Nephron (organoid): ENCODE results near the gene VAMP8.
A peak's percentile ranks its signal among the peaks of the same experiment; 100 is the strongest.

Experiments
- H3K27ac Mint-ChIP-seq, 3 experiments: 2 replicates each; pipeline ENCODE4 v1.8.0; 2020; ENCODE audit warnings: mixed read lengths in 3 of 3, mild to moderate bottlenecking in 2 of 3, moderate library complexity in 1 of 3
- H3K27me3 Mint-ChIP-seq: 2 replicates; pipeline ENCODE4 v1.8.0; 2021; ENCODE audit warnings: low read depth, mild to moderate bottlenecking, moderate library complexity, mixed read lengths
- H3K36me3 Mint-ChIP-seq: 2 replicates; pipeline ENCODE4 v1.8.0; 2020; ENCODE audit warnings: low read depth, mixed read lengths
- H3K4me1 Mint-ChIP-seq: 2 replicates; pipeline ENCODE4 v1.8.0; 2020; ENCODE audit warnings: mixed read lengths
- H3K4me3 Mint-ChIP-seq, 3 experiments: 2 replicates each; pipeline ENCODE4 v1.8.0; 2020; ENCODE audit warnings: mild to moderate bottlenecking in 3 of 3, mixed read lengths in 3 of 3, moderate library complexity in 2 of 3
- H3K9me3 Mint-ChIP-seq: 2 replicates; pipeline ENCODE4 v1.8.0; 2020; ENCODE audit warnings: mixed read lengths
- TF ChIP-seq, protein P1 (sequence below), 3 experiments: fragments of 200-600 bp; sonication (generic); IDR thresholded peaks; one replicate each; pipeline ENCODE4 v1.5.0; 2021; ENCODE audit warnings: antibody characterized with exemption in 3 of 3; ENCODE audit not compliant: unreplicated experiment in 3 of 3

Gene VAMP8

DNA sequence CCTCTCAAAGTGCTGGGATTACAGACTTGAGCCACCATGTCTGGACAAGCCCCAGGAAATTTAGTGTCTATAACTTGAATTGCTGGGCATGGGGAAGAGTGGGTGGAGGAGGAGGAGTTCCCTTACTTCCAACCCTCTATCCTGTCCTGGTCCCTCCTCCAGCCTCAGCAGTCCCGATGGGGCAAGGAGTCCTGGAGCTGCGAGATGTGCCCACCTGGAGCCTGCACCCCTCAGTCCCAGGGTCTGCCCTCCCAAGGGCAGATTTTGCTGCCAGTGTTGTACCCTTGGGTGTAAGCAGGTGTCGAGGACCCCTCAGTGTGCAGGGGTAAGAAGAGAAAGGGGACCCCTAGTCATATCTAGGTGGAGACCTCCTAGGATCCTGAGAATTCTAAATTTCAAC, 2.8 kb downstream of the VAMP8 start:
- H3K9me3 Mint-ChIP-seq: no peaks in the 10 kb centered on the region
- H3K27me3 Mint-ChIP-seq: no peaks in the 10 kb centered on the region
- peaks cover 48% of the 10 kb centered on the region for H3K4me1 Mint-ChIP-seq
- H3K4me3 Mint-ChIP-seq: peak overlapping the region in 2 of 3 experiments; percentile 36 to 56
- peaks cover 5% of the 10 kb centered on the region for H3K36me3 Mint-ChIP-seq
- H3K27ac Mint-ChIP-seq: peak overlapping the region; percentile 63 to 99 (median 98)
- TF ChIP-seq, protein P1, sequence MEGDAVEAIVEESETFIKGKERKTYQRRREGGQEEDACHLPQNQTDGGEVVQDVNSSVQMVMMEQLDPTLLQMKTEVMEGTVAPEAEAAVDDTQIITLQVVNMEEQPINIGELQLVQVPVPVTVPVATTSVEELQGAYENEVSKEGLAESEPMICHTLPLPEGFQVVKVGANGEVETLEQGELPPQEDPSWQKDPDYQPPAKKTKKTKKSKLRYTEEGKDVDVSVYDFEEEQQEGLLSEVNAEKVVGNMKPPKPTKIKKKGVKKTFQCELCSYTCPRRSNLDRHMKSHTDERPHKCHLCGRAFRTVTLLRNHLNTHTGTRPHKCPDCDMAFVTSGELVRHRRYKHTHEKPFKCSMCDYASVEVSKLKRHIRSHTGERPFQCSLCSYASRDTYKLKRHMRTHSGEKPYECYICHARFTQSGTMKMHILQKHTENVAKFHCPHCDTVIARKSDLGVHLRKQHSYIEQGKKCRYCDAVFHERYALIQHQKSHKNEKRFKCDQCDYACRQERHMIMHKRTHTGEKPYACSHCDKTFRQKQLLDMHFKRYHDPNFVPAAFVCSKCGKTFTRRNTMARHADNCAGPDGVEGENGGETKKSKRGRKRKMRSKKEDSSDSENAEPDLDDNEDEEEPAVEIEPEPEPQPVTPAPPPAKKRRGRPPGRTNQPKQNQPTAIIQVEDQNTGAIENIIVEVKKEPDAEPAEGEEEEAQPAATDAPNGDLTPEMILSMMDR (IDR thresholded peaks at IDR 0.05; ENCODE audit: unreplicated experiment in 3 of 3): no peak

DNA sequence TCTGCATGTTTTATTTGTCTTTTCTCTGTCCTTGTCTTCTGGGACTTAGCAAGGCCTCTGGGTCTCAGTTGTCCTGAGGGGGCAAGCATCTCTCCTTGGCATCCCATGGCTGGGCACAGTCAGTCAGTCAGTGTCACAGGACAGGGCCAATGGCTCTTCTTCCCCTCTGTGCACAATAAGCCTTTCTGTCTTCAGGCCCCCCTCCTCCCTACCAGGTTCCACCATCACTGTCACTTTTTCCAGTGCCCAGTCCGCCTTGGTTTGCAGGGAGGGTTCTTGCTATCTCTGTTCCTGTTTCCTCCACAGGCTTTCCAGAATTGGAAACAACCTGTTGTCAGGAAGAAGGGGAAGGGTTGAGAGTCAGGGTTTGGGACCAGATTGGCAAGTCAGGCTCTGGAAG, 5.1 kb downstream of the VAMP8 start:
- H3K27ac Mint-ChIP-seq: peak overlapping the region; percentile 35 to 91 (median 76)
- TF ChIP-seq, protein P1 (IDR thresholded peaks at IDR 0.05; ENCODE audit: unreplicated experiment in 3 of 3): no peak
- H3K27me3 Mint-ChIP-seq: no peaks in the 10 kb centered on the region
- H3K36me3 Mint-ChIP-seq: peaks cover 5% of the 10 kb centered on the region
- H3K9me3 Mint-ChIP-seq: no peaks in the 10 kb centered on the region
- peaks cover 50% of the 10 kb centered on the region for H3K4me1 Mint-ChIP-seq
- no peak overlapping the region for H3K4me3 Mint-ChIP-seq

DNA sequence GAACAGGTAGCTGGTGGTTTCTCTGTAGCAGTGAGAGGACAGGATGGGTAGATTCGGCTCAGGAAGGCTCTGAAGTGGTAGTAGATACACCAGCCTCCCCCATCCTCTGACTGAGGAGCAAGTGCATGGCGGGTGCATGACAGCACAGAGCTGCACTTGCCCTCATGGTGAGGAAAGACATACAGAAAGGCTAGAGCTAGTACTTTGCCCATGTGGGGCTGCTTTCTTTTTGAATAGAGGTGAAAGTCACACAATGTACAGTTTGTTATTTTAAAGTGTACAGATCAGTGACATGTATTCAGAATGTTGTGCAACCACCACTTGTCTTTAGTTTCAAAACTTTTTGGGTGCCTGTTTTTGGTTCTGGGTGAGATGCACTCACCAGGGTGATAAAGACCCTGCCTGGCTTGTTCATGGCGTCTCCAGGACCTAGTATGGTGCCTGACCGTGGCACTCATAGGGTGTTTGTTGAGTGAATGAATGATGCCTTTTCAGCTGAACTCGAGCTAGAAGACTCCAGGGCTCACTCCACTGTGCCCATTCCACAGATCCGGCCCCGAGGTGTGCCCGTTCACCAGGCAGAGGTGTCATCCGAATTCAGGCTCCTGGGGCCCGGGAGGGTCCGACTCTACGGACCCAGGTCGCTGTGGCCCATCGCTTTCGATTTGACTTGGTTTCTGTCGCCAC, 6.4 kb downstream of the VAMP8 start:
- Mint-ChIP-seq H3K27me3 (no peaks in the 10 kb centered on the region), H3K9me3 (no peaks in the 10 kb centered on the region), H3K27ac (peak overlapping the region in 2 of 3 experiments; percentile 35 to 58), H3K36me3 (peaks cover 5% of the 10 kb centered on the region), H3K4me3 (no peak overlapping the region), H3K4me1 (peaks cover 47% of the 10 kb centered on the region)
- TF ChIP-seq, protein P1 (IDR thresholded peaks at IDR 0.05; ENCODE audit: unreplicated experiment in 3 of 3): no peak

DNA sequence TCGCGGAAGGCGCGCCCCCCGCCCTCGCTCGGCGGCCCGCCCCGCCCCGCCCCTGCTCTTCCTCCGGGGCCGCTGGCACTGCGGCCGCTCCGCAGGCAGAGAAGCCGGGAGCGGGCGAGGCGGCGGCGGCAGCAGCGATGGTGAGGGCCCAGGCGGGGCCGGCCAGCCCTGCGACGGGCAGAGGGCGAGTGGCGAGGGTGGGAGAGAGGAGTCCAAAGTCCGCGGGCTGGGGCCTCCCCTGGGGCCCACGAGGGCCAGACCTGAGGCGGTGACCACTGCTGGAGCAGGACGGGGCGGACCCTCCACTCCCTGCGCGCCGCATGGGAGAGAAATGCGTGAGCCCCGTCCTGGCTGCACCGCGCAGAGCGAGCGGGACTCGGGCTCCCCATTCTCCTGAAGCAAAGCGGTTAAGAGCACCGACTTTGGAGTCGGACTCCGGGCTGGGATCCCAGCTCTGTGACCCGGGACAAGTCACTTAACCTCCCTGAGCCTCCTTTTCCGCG, 7.0 kb downstream of the VAMP8 start, which contains the start of gene VAMP5:
Gene VAMP5 (plus strand): TSS at position 78 of the 503 bp plus-strand sequence. CDS start 60 bp downstream, at position 138.
- Mint-ChIP-seq H3K4me3 (peak within 1 kb of the TSS in 2 of 3 experiments; percentile 25 to 27), H3K9me3 (no peaks in the 10 kb centered on the region), H3K4me1 (peaks cover 41% of the 10 kb centered on the region), H3K27me3 (no peaks in the 10 kb centered on the region), H3K36me3 (peaks cover 5% of the 10 kb centered on the region), H3K27ac (peak within 1 kb of the TSS; percentile 62 to 95 (median 85))
- TF ChIP-seq, protein P1 (IDR thresholded peaks at IDR 0.05; ENCODE audit: unreplicated experiment in 3 of 3): no peak

DNA sequence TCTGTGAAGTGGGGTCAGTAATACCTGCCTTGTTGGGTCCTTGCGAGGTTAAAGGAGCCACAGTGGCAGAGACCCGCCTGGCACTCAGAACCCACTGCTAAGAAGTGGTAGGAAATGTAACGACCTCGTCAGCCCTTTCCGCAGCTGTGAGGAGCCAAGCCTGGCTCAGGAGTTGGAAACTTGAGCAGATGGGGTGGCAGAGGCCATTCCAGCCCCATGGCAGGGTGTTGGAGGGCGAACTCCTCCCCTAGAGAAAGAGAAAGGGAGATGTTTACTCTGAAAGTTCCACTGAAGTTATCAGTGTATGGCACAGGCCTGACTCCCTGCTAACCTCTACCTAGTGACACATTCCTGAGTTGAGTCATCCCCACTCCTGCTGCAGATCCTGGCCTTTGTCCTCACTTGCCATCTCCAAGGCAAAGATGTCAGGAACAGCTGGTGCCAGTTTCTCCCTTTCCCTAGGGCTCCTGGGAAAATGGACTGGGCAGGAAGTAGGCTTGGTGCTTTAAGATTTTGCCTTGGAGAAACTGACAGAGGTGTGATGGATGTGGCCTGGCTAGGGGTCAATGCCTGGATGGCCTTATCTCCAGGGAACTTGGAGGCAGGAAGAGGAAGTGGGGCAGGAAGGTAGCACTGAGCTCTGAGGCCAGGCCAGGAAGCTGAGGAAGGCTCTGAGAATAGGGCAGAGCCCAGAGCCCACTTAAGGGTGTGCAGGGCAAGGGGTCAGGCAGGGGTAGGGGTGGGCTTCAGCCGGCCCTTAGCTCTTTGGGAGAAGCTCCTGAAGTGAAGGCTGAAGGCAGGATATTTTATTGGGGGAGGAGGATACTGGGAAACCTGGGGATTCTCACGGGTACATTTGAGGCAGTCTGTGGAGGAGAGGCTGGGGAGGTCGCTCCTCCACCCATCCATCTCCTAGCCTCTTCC, 7.7 kb downstream of the VAMP8 start:
- peaks cover 39% of the 10 kb centered on the region for H3K4me1 Mint-ChIP-seq
- H3K36me3 Mint-ChIP-seq: peaks cover 5% of the 10 kb centered on the region
- no peaks in the 10 kb centered on the region for H3K9me3 Mint-ChIP-seq

More for the DNA sequence above, 7.7 kb downstream of the VAMP8 start:
- no peaks in the 10 kb centered on the region for H3K27me3 Mint-ChIP-seq
- TF ChIP-seq, protein P1 (IDR thresholded peaks at IDR 0.05; ENCODE audit: unreplicated experiment in 3 of 3): no peak
- peak overlapping the region in 2 of 3 experiments; percentile 25 to 27 for H3K4me3 Mint-ChIP-seq
- H3K27ac Mint-ChIP-seq: peak overlapping the region; percentile 62 to 95 (median 85)
